ENCODE data around the gene ZNHIT3. TPM values are rescaled to one million over a fixed set of nuclear protein-coding genes. Genes with fewer than 3 reads are reported as not detected.

ZNHIT3 gene
- total RNA-seq, 4 donors from 2014 or later = 21.6 to 46.4 (median 29.1) TPM

DNA sequence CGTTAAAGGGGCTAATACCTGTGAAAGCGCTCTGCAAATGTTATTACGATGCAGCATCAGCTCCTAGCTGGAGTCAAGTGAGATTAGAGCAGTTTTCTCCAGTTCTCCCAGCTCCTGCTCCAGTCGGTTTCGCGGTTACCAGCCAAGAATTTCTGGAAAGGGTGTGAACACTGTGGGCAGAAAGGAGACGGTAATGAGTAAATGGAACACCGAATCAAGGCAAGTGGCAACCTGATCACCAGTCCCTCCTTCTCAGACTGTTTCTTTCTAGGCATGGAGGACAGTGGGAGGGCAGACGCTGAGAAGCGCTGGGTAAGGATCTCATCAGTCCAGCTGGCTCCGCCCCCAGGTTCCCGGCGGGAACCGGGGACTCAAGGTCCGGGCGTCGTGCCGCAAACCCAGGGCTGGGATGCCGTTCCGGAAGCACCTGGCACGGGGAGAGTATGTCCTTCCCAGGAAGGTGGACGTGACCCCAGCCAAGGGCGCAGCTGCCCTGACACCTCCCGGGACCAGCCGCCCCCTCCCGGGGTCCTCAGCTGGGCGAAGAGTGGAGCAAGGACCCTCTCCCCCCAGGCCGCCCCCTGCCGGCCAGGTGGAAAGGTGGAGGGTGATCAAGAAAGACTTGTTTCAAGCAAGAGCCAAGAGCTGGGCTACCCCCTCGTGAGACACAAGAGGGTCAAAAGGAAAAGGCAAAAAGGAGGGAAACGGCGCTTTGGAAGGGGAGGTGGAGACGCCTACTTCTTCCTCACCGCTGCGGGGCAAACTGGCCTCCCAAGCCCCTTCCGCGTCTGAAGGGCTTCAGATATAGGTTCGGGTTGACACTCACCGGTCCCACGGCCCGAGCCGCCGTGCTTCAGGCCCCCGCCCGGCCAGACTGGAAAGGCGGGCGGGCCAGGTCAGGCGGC, 47.7 kb downstream of the ZNHIT3 start:
- 6 to 11% methylated on average over 32 to 44 of the region's 48 CpGs for WGBS, 2 donors
- H3K4me3 ChIP-seq (replicated peaks in 1 of 3) = peak overlapping the region; percentile 75 to 100 (median 79)
- no peaks in the 10 kb centered on the region for H3K27me3 ChIP-seq
- intact Hi-C loops (cut with DNase I) = no loop called here
- H3K9me3 ChIP-seq = no peaks in the 10 kb centered on the region
- H3K36me3 ChIP-seq = peaks cover 0 to 12% of the 10 kb centered on the region in 2 donors
- peak overlapping the region; percentile 61 to 87 (median 85) for H3K27ac ChIP-seq
- peak; percentile 78 to 82 for DNase-seq
- TF ChIP-seq, protein P1, sequence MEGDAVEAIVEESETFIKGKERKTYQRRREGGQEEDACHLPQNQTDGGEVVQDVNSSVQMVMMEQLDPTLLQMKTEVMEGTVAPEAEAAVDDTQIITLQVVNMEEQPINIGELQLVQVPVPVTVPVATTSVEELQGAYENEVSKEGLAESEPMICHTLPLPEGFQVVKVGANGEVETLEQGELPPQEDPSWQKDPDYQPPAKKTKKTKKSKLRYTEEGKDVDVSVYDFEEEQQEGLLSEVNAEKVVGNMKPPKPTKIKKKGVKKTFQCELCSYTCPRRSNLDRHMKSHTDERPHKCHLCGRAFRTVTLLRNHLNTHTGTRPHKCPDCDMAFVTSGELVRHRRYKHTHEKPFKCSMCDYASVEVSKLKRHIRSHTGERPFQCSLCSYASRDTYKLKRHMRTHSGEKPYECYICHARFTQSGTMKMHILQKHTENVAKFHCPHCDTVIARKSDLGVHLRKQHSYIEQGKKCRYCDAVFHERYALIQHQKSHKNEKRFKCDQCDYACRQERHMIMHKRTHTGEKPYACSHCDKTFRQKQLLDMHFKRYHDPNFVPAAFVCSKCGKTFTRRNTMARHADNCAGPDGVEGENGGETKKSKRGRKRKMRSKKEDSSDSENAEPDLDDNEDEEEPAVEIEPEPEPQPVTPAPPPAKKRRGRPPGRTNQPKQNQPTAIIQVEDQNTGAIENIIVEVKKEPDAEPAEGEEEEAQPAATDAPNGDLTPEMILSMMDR (IDR thresholded peaks at IDR 0.05) = peak in 4 of 6 experiments; percentile 37 to 57 (median 41)
- TF ChIP-seq POLR2A (IDR thresholded peaks at IDR 0.05) = no peak
- H3K4me1 ChIP-seq = peaks cover 5 to 10% of the 10 kb centered on the region in 2 donors

DNA sequence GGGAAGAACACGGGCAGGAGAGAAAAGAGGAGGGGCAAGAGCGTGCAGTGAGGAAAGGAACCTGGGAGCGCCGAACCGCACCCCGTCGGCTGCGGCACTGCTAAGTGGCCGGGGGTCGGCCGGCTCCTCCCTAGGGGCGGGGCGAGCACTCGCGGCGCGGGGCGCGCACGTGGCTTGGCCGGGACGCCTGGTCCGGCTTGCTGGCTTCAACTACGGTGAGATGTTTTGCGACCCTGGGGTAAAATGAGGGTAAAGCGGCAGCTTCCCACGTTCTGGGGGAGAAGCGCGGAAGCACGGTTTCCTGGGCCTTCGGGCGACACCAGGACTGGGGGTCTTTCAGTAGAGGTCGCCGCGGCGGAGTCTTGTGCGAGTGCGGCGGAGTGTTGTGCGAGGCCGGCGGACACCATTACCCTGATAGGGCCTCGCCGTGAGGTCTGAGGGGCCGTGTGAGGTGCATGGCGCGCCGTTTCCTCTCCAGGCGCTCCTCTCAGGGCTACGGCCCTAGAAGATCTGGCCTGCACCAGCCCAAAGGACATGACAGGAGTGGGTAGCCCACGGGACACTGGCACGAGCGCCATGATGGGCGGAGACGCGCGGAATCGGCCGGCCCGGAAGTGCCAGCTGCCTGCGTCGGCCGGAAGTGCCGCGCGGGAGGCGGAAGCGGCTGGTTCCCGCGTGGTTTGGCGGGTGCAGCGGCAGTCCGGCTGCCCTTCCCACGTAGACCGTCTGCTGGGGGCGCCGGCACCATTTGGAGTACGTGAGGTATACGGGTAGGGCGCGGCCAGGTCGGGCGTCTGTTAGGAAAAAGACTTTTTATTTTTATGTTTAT, 48.6 kb downstream of the ZNHIT3 start, which contains the start of the genes MYO19 and PIGW:
Gene MYO19, minus strand, starts transcription at position 29 of the 829 bp plus-strand sequence. CDS start 2,330 bp downstream, outside the sequence.
Gene PIGW, plus strand, starts transcription at position 148 of the 829 bp plus-strand sequence. CDS start 2,115 bp downstream, outside the sequence.
- intact Hi-C loops (cut with DNase I) = no loop called here
- peaks cover 5 to 10% of the 10 kb centered on the region in 2 donors for H3K4me1 ChIP-seq
- H3K36me3 ChIP-seq = peaks cover 0 to 12% of the 10 kb centered on the region in 2 donors
- no peaks in the 10 kb centered on the region for H3K9me3 ChIP-seq
- DNase-seq = peak; percentile 85
- peak; percentile 65 to 81 for TF ChIP-seq POLR2A (IDR thresholded peaks at IDR 0.05)
- TF ChIP-seq, protein P1 (IDR thresholded peaks at IDR 0.05) = peak in 1 of 6 experiments; percentile 30
- no peaks in the 10 kb centered on the region for H3K27me3 ChIP-seq
- peak within 1 kb of the TSS; percentile 61 to 87 (median 85) for H3K27ac ChIP-seq
- WGBS, 2 donors = 0 to 1% methylated on average over 20 to 23 of the region's 83 CpGs
- peak within 1 kb of the TSS; percentile 75 to 100 (median 79) for H3K4me3 ChIP-seq (replicated peaks in 1 of 3)

DNA sequence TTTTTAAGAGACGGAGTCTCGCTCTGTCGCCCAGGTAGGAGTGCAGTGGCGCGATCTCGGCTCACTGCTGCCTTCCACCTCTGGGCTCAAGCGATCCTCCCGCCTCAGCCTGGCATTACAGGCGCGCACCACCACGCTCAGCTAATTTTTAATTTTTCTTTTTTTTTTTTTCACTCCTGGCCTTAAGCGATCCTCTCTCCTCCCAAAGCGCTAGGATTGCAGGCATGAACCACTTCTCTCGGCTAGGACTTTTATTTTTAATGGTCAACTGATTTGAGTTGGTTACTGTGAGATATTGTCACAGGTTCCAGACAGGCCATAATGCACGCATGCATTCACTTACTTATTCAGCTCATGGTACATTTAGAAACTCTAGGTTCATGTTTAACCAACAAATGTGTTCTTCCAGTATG, 49.2 kb downstream of the ZNHIT3 start:
- WGBS, 2 donors = 12 to 17% methylated on average over 15 of the region's 15 CpGs
- Histone ChIP-seq H3K27me3 (no peaks in the 10 kb centered on the region), H3K36me3 (peaks cover 0 to 12% of the 10 kb centered on the region in 2 donors), H3K27ac (peak overlapping the region; percentile 22 to 87 (median 85)), H3K9me3 (no peaks in the 10 kb centered on the region), H3K4me3 (replicated peaks in 1 of 3) (peak overlapping the region; percentile 75 to 100 (median 79)), H3K4me1 (peaks cover 5 to 10% of the 10 kb centered on the region in 2 donors)
- no peak for DNase-seq
- intact Hi-C loops (cut with DNase I) = no loop called here
- TF ChIP-seq, protein P1 (IDR thresholded peaks at IDR 0.05) = peak in 2 of 6 experiments; percentile 2 to 31
- no peak for TF ChIP-seq POLR2A (IDR thresholded peaks at IDR 0.05)

GRCh38 chr17:36540696-36541095, 54.2 kb downstream of the ZNHIT3 start:
- Histone ChIP-seq H3K4me1 (peaks cover 9 to 14% of the 10 kb centered on the region in 2 donors), H3K4me3 (replicated peaks in 1 of 3) (no peak overlapping the region), H3K36me3 (no peaks in the 10 kb centered on the region), H3K27ac (no peak overlapping the region), H3K27me3 (no peaks in the 10 kb centered on the region), H3K9me3 (no peaks in the 10 kb centered on the region)
- TF ChIP-seq, protein P1 (IDR thresholded peaks at IDR 0.05) = no peak
- no peak for TF ChIP-seq POLR2A (IDR thresholded peaks at IDR 0.05)
- 96 to 98% methylated on average over 3 of the region's 3 CpGs for WGBS, 2 donors
- no peak for DNase-seq
- intact Hi-C loops (cut with DNase I) = loop anchor here (5.0 kb wide), 1 partner anchor 52 kb away; the partner anchor contains the start of gene DHRS11

Data from thyroid gland (tissue), 4 donors.